Adrenal gland (tissue), 5 donors: ENCODE measurements around the gene LSAMP.

Experiments used
- POLR2A ChIP-seq, 2 donors: fragments of 450-650 bp; IDR thresholded peaks; one replicate each; pipeline ENCODE4 v1.6.1; 2017; ENCODE audit warnings: antibody characterized with exemption in 2 of 2, mild to moderate bottlenecking in 2 of 2, moderate library complexity in 1 of 2
- TF ChIP-seq, protein P1 (sequence below), 6 experiments: fragments of 450-650 bp in 4 of 6; fragments of 200-600 bp in 2 of 6; sonication (generic) in 1 of 6; IDR thresholded peaks; 1 replicate in 5 of 6; 2 replicates in 1 of 6; pipeline versions ENCODE4 v1.5.1 to v1.8.0; 2016 to 2021; ENCODE audit warnings: antibody characterized with exemption in 6 of 6, mild to moderate bottlenecking in 2 of 6, moderate library complexity in 1 of 6
- donor health status: DM: no; HTN: no; CAD: no.

DNA sequence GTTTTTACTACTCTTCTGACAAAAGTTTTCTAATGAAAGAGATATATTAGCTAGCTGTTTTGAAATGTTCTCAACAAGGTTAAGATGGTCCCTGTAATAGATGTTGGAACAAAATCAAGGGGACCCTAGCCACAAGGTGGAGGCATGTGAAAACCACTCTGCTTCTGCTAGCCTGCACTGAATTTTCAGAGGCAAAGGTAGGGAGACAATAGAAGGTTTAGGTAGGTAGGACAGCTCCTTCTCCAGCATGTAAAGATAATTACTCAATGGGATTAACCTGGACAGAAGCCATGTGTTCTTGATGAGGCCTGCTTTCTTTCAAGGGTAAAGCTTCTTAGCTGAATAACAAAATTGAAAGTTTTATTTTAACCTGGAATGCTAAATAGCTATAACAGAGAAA is 333.5 kb downstream of the LSAMP start:
- no peak for TF ChIP-seq POLR2A (IDR thresholded peaks at IDR 0.05)
- TF ChIP-seq, protein P1, sequence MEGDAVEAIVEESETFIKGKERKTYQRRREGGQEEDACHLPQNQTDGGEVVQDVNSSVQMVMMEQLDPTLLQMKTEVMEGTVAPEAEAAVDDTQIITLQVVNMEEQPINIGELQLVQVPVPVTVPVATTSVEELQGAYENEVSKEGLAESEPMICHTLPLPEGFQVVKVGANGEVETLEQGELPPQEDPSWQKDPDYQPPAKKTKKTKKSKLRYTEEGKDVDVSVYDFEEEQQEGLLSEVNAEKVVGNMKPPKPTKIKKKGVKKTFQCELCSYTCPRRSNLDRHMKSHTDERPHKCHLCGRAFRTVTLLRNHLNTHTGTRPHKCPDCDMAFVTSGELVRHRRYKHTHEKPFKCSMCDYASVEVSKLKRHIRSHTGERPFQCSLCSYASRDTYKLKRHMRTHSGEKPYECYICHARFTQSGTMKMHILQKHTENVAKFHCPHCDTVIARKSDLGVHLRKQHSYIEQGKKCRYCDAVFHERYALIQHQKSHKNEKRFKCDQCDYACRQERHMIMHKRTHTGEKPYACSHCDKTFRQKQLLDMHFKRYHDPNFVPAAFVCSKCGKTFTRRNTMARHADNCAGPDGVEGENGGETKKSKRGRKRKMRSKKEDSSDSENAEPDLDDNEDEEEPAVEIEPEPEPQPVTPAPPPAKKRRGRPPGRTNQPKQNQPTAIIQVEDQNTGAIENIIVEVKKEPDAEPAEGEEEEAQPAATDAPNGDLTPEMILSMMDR (IDR thresholded peaks at IDR 0.05) = no peak
